ENCODE measurements around the gene SRSF8. TPM values are rescaled to one million over a fixed set of nuclear protein-coding genes. Genes with fewer than 3 reads are reported as not detected.

The SRSF8 gene
- polyA plus RNA-seq, 1 of the 3 experiments (the other 2 are of a cell fraction) = 25.4 TPM

DNA sequence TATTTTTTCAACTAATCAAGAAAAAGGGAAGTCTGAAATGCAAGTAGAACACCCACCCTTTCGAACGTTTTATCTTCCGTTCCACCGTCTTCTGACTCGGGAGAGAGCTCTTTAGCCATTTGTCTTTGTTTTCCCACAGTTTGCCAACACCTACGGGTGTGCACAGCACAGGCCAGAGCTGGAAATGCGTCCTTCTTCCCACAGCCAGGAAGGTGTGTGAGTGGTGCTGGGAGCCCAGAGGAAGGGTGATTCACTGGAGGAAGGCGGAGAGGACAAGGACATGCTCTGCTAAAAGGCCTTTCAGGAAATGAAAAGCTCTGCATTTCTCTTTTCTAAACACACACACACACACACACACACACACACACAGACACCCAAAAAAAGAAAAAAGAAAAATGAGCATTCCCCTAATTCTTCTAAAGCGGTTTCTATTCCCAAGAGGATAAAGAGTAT is 41.5 kb downstream of the SRSF8 start:
- no peaks in the 10 kb centered on the region; the same call in 1 of the 2 replicates for H3K79me2 ChIP-seq (ENCODE audit: insufficient read depth)
- H3K9ac ChIP-seq = no peak overlapping the region
- no peaks in the 10 kb centered on the region for H3K9me3 ChIP-seq
- H2AFZ ChIP-seq (ENCODE audit: low read depth) = peak overlapping the region; percentile 73
- DNase-seq = no peak
- TF ChIP-seq TCF12 (IDR thresholded peaks at IDR 0.05) (peak; percentile 44; the same call in 1 of the 2 replicates), JUND (IDR thresholded peaks at IDR 0.05) (0 out of 2 replicates have a peak, but pooled peaks have one; percentile 11), TAF1 (IDR thresholded peaks at IDR 0.05; ENCODE audit: borderline replicate concordance, low read depth, low read length) (peak; percentile 36; the same call in 1 of the 2 replicates), FOSL2 (IDR thresholded peaks at IDR 0.05; ENCODE audit: borderline replicate concordance, low read depth) (peak; percentile 46; the same call in 1 of the 2 replicates), CHD2 (IDR thresholded peaks at IDR 0.05; ENCODE audit: low read length, partially characterized antibody) (no peak), ELF1 (IDR thresholded peaks at IDR 0.05) (0 out of 2 replicates have a peak, but pooled peaks have one; percentile 14), NFIC (IDR thresholded peaks at IDR 0.05; ENCODE audit: borderline replicate concordance) (no peak)
- TF ChIP-seq, protein P1, sequence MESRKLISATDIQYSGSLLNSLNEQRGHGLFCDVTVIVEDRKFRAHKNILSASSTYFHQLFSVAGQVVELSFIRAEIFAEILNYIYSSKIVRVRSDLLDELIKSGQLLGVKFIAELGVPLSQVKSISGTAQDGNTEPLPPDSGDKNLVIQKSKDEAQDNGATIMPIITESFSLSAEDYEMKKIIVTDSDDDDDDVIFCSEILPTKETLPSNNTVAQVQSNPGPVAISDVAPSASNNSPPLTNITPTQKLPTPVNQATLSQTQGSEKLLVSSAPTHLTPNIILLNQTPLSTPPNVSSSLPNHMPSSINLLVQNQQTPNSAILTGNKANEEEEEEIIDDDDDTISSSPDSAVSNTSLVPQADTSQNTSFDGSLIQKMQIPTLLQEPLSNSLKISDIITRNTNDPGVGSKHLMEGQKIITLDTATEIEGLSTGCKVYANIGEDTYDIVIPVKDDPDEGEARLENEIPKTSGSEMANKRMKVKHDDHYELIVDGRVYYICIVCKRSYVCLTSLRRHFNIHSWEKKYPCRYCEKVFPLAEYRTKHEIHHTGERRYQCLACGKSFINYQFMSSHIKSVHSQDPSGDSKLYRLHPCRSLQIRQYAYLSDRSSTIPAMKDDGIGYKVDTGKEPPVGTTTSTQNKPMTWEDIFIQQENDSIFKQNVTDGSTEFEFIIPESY (IDR thresholded peaks at IDR 0.05; ENCODE audit: borderline replicate concordance, low read depth) = no peak
- TF ChIP-seq, protein P2, sequence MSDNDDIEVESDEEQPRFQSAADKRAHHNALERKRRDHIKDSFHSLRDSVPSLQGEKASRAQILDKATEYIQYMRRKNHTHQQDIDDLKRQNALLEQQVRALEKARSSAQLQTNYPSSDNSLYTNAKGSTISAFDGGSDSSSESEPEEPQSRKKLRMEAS (IDR thresholded peaks at IDR 0.05; ENCODE audit: low read depth) = 0 out of 2 replicates have a peak, but pooled peaks have one; percentile 12
- H3K4me3 ChIP-seq (ENCODE audit: low read depth in 2 of 2, low read length in 1 of 2) = no peak overlapping the region
- no peaks in the 10 kb centered on the region for H3K36me3 ChIP-seq (replicated peaks in 1 of 2; ENCODE audit: control insufficient read depth in 1 of 2, insufficient read depth in 2 of 2, low read length in 1 of 2)
- H3K4me1 ChIP-seq (ENCODE audit: control insufficient read depth in 1 of 2, insufficient read depth in 2 of 2, low read depth in 1 of 2, low read length in 1 of 2) = peaks cover 0 to 25% of the 10 kb centered on the region in 2 experiments; a peak in 1 of 4 replicates
- ChIA-PET POLR2A (no interaction called here), CTCF (interaction anchor here (1.0 to 1.7 kb wide), 3 partner anchors 16 to 593 kb away, joined by 3 to 6 read pairs (median 4); no protein-coding TSS in a partner anchor)
- no peaks in the 10 kb centered on the region for H4K20me1 ChIP-seq (ENCODE audit: insufficient read depth)
- no peaks in the 10 kb centered on the region for H3K9me2 ChIP-seq
- peaks cover 9% of the 10 kb centered on the region for H3F3A ChIP-seq (replicated peaks; ENCODE audit: insufficient read depth)
- H3K27me3 ChIP-seq (ENCODE audit: insufficient read depth) = no peaks in the 10 kb centered on the region
- WGBS (ENCODE audit: low lambda C conversion rate) = 52% methylated on average over 9 of the region's 9 CpGs
- peak overlapping the region; percentile 54 for H3K4me2 ChIP-seq
- peak overlapping the region in 1 of 2 experiments; percentile 60; a peak in 2 of 4 replicates for H3K27ac ChIP-seq (ENCODE audit: low read depth in 2 of 2, low read length in 1 of 2)

GRCh38 chr11:95108671-95109551 is 42.2 kb downstream of the SRSF8 start:
- H3K27ac ChIP-seq (ENCODE audit: low read depth in 2 of 2, low read length in 1 of 2) = peak overlapping the region in 1 of 2 experiments; percentile 60; a peak in 2 of 4 replicates
- no peak for DNase-seq
- POLR2A ChIA-PET = no interaction called here

More at GRCh38 chr11:95108671-95109551, 42.2 kb downstream of the SRSF8 start:
- Histone ChIP-seq H3K9ac (no peak overlapping the region), H4K20me1 (ENCODE audit: insufficient read depth) (no peaks in the 10 kb centered on the region), H3K4me1 (ENCODE audit: control insufficient read depth in 1 of 2, insufficient read depth in 2 of 2, low read depth in 1 of 2, low read length in 1 of 2) (peaks cover 0 to 25% of the 10 kb centered on the region in 2 experiments; a peak in 1 of 4 replicates), H3K9me3 (no peaks in the 10 kb centered on the region), H3K36me3 (replicated peaks in 1 of 2; ENCODE audit: control insufficient read depth in 1 of 2, insufficient read depth in 2 of 2, low read length in 1 of 2) (no peaks in the 10 kb centered on the region), H3K27me3 (ENCODE audit: insufficient read depth) (no peaks in the 10 kb centered on the region), H3F3A (replicated peaks; ENCODE audit: insufficient read depth) (peaks cover 9% of the 10 kb centered on the region), H3K9me2 (no peaks in the 10 kb centered on the region), H3K79me2 (ENCODE audit: insufficient read depth) (no peaks in the 10 kb centered on the region; the same call in 1 of the 2 replicates), H3K4me2 (peak overlapping the region; percentile 54), H3K4me3 (ENCODE audit: low read depth in 2 of 2, low read length in 1 of 2) (no peak overlapping the region), H2AFZ (ENCODE audit: low read depth) (peak overlapping the region; percentile 73)
- TF ChIP-seq RXRA (IDR thresholded peaks at IDR 0.05; ENCODE audit: borderline replicate concordance, low read depth) (no peak), FOSL2 (IDR thresholded peaks at IDR 0.05; ENCODE audit: borderline replicate concordance, low read depth) (peak; percentile 4; the same call in 1 of the 2 replicates), EP300 (IDR thresholded peaks at IDR 0.05; ENCODE audit: borderline replicate concordance in 1 of 2, low read depth in 1 of 2, low read length in 1 of 2) (no peak), MEF2A (IDR thresholded peaks at IDR 0.05; ENCODE audit: borderline replicate concordance, low read depth) (no peak), USF2 (IDR thresholded peaks at IDR 0.05; ENCODE audit: borderline replicate concordance, low read depth, low read length) (no peak), REST (IDR thresholded peaks at IDR 0.05; ENCODE audit: low read depth, low read length) (peak; percentile 63; the same call in 1 of the 2 replicates)
- 70% methylated on average over 6 of the region's 6 CpGs for WGBS (ENCODE audit: low lambda C conversion rate)
- CTCF ChIA-PET = interaction anchor here (1.0 to 1.7 kb wide), 3 partner anchors 16 to 592 kb away, joined by 3 to 6 read pairs (median 4); no protein-coding TSS in a partner anchor

Data from SK-N-SH (cell line).